Omental fat pad (tissue), 4 donors: Measurements from ENCODE around the gene HPSE. TPM values are rescaled to one million over a fixed set of nuclear protein-coding genes. Genes with fewer than 3 reads are reported as not detected.
"Not testable (repeated sequence)": the region's sequence is repeated elsewhere in the genome, so short reads cannot be mapped to it uniquely, and the experiment has no call there.

Source experiments
- ATAC-seq: fragments of 150-250 bp; one replicate; pipeline ENCODE4 v1.9.1; 2016; ENCODE audit warnings: mild to moderate bottlenecking, moderate library complexity; ENCODE audit not compliant: low FRiP score
- DNase-seq: peaks from one replicate; pipeline ENCODE4 v3.0.0-alpha.2; 2019; ENCODE audit warnings: low spot score
- total RNA-seq, 4 donors: library from RNA; depleted of rRNA; stranded (reverse); fragments of >200 nt; gene quantifications; one replicate each; pipeline ENCODE4 v1.1.0, GENCODE V29; 2016
- TF ChIP-seq, protein P1 (sequence below), 3 donors: fragments of 450-650 bp; IDR thresholded peaks; one replicate each; pipeline ENCODE4 v1.5.1; 2016 to 2017; ENCODE audit warnings: antibody characterized with exemption in 3 of 3, mild to moderate bottlenecking in 3 of 3, moderate library complexity in 2 of 3

The HPSE gene
- total RNA-seq, 4 donors from 2014 or later, result 3.2 to 21.7 (median 9.6) TPM

DNA sequence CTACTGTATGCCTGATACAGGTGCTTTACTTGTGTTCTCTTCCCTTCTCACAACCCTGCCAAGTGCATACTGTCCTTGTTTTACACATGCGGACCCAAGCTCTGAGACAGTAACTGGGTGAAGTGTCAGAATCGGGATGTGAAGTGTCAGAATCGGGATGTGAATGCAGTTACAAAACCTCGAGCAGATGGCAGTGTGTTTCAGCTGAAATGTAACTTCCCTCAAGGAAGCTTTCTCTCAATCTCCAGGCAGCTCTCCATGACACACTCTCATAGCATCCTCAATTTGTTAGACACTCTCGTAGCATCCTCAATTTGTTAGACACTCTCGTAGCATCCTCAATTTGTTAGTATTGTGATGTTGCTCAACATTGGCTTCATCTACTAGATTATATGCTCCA lies 1.1 kb upstream of the HPSE start:
- TF ChIP-seq, protein P1, sequence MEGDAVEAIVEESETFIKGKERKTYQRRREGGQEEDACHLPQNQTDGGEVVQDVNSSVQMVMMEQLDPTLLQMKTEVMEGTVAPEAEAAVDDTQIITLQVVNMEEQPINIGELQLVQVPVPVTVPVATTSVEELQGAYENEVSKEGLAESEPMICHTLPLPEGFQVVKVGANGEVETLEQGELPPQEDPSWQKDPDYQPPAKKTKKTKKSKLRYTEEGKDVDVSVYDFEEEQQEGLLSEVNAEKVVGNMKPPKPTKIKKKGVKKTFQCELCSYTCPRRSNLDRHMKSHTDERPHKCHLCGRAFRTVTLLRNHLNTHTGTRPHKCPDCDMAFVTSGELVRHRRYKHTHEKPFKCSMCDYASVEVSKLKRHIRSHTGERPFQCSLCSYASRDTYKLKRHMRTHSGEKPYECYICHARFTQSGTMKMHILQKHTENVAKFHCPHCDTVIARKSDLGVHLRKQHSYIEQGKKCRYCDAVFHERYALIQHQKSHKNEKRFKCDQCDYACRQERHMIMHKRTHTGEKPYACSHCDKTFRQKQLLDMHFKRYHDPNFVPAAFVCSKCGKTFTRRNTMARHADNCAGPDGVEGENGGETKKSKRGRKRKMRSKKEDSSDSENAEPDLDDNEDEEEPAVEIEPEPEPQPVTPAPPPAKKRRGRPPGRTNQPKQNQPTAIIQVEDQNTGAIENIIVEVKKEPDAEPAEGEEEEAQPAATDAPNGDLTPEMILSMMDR (IDR thresholded peaks at IDR 0.05), result no peak
- no peak for DNase-seq
- no peak for ATAC-seq

GRCh38 chr4:83331956-83332355 lies 2.7 kb downstream of the HPSE start:
- TF ChIP-seq, protein P1 (IDR thresholded peaks at IDR 0.05), result no peak
- DNase-seq (no peak), ATAC-seq (no peak)

GRCh38 chr4:83329521-83330110 lies 5.0 kb downstream of the HPSE start:
- DNase-seq (no peak), ATAC-seq (no peak)
- TF ChIP-seq, protein P1 (IDR thresholded peaks at IDR 0.05), result no peak

- ATAC-seq, result no peak
- DNase-seq, result no peak
- TF ChIP-seq, protein P1 (IDR thresholded peaks at IDR 0.05), result no peak
Measured at GRCh38 chr4:83328521-83329187, 6.0 kb downstream of the HPSE start.

DNA sequence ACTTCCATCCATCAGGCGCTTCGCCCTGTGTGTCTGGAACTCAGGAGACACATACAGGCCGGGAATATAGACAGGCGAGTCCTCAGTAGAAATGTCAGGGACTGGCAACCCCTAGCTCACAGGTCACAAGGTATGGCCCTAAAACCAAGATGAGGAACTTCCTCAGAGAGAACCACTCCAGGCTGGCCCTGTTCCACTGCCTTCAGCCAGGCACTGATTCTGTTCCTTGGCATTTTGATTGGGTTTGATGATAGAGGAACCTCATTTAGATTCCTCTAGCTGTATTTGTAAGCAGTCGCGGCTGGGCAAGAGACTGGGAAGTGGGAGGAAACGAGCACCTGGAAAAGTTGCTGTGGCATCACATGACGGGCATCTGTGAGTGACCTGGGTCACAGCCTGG lies 8.1 kb downstream of the HPSE start:
- no peak for ATAC-seq
- no peak for DNase-seq
- TF ChIP-seq, protein P1 (IDR thresholded peaks at IDR 0.05), result no peak

- not testable (repeated sequence) for ATAC-seq, DNase-seq
Measured at GRCh38 chr4:83325306-83325705, 9.3 kb downstream of the HPSE start.

DNA sequence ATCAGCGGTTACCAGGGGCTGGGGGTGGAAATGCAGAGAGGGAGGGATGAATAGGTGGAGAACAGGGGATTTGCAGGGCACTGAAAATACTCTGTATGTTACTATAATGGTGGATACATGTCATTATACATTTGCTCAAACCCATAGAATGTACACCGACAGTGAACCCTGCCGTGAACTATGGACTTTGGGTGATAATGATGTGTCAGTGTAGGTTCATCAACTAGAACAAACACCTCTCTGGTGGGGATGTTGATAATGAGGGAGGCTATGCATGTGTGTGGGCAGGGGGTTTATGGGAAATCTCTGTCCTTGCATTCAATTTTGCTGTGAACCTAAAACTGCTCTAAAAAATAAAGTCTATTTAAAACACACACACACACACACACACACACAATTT lies 11.5 kb downstream of the HPSE start:
- DNase-seq (no peak), ATAC-seq (no peak)
- TF ChIP-seq, protein P1 (IDR thresholded peaks at IDR 0.05), result no peak
